Urothelium cell line (cell line): ENCODE measurements around the gene PRMT5.
"Not testable (repeated sequence)": the region's sequence is repeated elsewhere in the genome, so short reads cannot be mapped to it uniquely, and the experiment has no call there.

Source experiments
- DNase-seq: peaks from one replicate; pipeline ENCODE4 v3.0.0; 2011; ENCODE audit warnings: low spot score, mixed read lengths
- FAIRE-seq: peaks from 2 replicates; lab custom pipeline; 2011; peaks lifted over from hg19 to GRCh38; lab: Jason Lieb, UNC

Gene PRMT5

GRCh38 chr14:22935156-22935555, 6.0 kb upstream of the PRMT5 start:
- no peak for DNase-seq
- FAIRE-seq: no peak

GRCh38 chr14:22932146-22932545, 3.0 kb upstream of the PRMT5 start:
- FAIRE-seq (no peak), DNase-seq (no peak)

GRCh38 chr14:22929961-22930364, 787 bp upstream of the PRMT5 start:
- DNase-seq (no peak), FAIRE-seq (no peak)

GRCh38 chr14:22928237-22929103, 706 bp downstream of the PRMT5 start:
- no peak for DNase-seq

GRCh38 chr14:22926316-22926715, 2.9 kb downstream of the PRMT5 start:
- DNase-seq: no peak
- FAIRE-seq: no peak

More at GRCh38 chr14:22928237-22929103, 706 bp downstream of the PRMT5 start:
- no peak for FAIRE-seq

GRCh38 chr14:22925513-22925912, 3.7 kb downstream of the PRMT5 start:
- DNase-seq (no peak), FAIRE-seq (no peak)

- FAIRE-seq: no peak
- DNase-seq: no peak
Measured at GRCh38 chr14:22923746-22924145, 5.4 kb downstream of the PRMT5 start.

GRCh38 chr14:22922294-22922693, 6.9 kb downstream of the PRMT5 start:
- DNase-seq: no peak
- FAIRE-seq: no peak

- FAIRE-seq (no peak), DNase-seq (no peak)
Measured at GRCh38 chr14:22920697-22921096, 8.5 kb downstream of the PRMT5 start.

GRCh38 chr14:22919601-22919921, 9.6 kb downstream of the PRMT5 start:
- DNase-seq: no peak
- no peak for FAIRE-seq

- DNase-seq (peak; percentile 86), FAIRE-seq (no peak)
Measured at GRCh38 chr14:22918804-22919600, 10.2 kb downstream of the PRMT5 start, which contains the start of gene RBM23. TSS of gene RBM23 (minus strand) at chr14:22919149.

GRCh38 chr14:22915886-22916521, 13.2 kb downstream of the PRMT5 start:
- DNase-seq (no peak), FAIRE-seq (no peak)

- DNase-seq, FAIRE-seq: not testable (repeated sequence)
Measured at GRCh38 chr14:22914836-22915235, 14.3 kb downstream of the PRMT5 start.

- no peak for FAIRE-seq
- DNase-seq: no peak
Measured at GRCh38 chr14:22910916-22911315, 18.3 kb downstream of the PRMT5 start.

- no peak for FAIRE-seq
- no peak for DNase-seq
Measured at GRCh38 chr14:22908601-22909000, 20.6 kb downstream of the PRMT5 start.

- no peak for FAIRE-seq
Measured at GRCh38 chr14:22907429-22907828, 21.7 kb downstream of the PRMT5 start.

GRCh38 chr14:22906073-22906472, 23.1 kb downstream of the PRMT5 start:
- DNase-seq (no peak), FAIRE-seq (no peak)

More at GRCh38 chr14:22907429-22907828, 21.7 kb downstream of the PRMT5 start:
- no peak for DNase-seq

- DNase-seq: no peak
- FAIRE-seq: no peak
Measured at GRCh38 chr14:22905627-22906026, 23.5 kb downstream of the PRMT5 start.

- FAIRE-seq: no peak
- DNase-seq: no peak
Measured at GRCh38 chr14:22903742-22904087, 25.5 kb downstream of the PRMT5 start.

GRCh38 chr14:22901799-22902198, 27.4 kb downstream of the PRMT5 start:
- FAIRE-seq: no peak
- no peak for DNase-seq

GRCh38 chr14:22900081-22900799, 28.9 kb downstream of the PRMT5 start:
- FAIRE-seq (no peak), DNase-seq (peak; percentile 68)
